Activated B cell treated with CpG ODN at 0.5 μM for 24 hours (primary cell): ENCODE data around the gene GGT5. TPM values are rescaled to one million over a fixed set of nuclear protein-coding genes. Genes with fewer than 3 reads are reported as not detected.
A peak's percentile ranks its signal among the peaks of the same experiment; 100 is the strongest.
"Not testable (repeated sequence)": the region's sequence is repeated elsewhere in the genome, so short reads cannot be mapped to it uniquely, and the experiment has no call there.

Experiments used
- ATAC-seq: fragments of 200-7000 bp; cut with Tn5 transposase; one replicate; pipeline ENCODE4 v1.10.0; 2021; ENCODE audit warnings: low read depth, mild to moderate bottlenecking, moderate library complexity
- CTCF ChIA-PET: fragments of 350-600 bp; sonication (Branson Sonifier 250); formaldehyde crosslinking; loops from one replicate; lab custom pipeline; 2021; ENCODE audit warnings: antibody characterized with exemption; lab: Charles Lee
- POLR2A ChIA-PET: fragments of 350-600 bp; sonication (Branson Sonifier 250); formaldehyde crosslinking; loops from one replicate; lab custom pipeline; 2021; ENCODE audit warnings: antibody characterized with exemption; lab: Charles Lee
- DNase-seq: peaks from one replicate; pipeline ENCODE4 v3.0.0; 2022
- H3K27ac Mint-ChIP-seq: one replicate; pipeline ENCODE4 v1.8.0; 2020; ENCODE audit warnings: mixed read lengths
- H3K27me3 Mint-ChIP-seq: one replicate; pipeline ENCODE4 v1.8.0; 2021; ENCODE audit warnings: mixed read lengths
- H3K36me3 Mint-ChIP-seq: one replicate; pipeline ENCODE4 v1.8.0; 2021; ENCODE audit warnings: low read depth, mixed read lengths
- H3K4me1 Mint-ChIP-seq: one replicate; pipeline ENCODE4 v1.8.0; 2021; ENCODE audit warnings: mixed read lengths
- H3K4me3 Mint-ChIP-seq: one replicate; pipeline ENCODE4 v1.8.0; 2020; ENCODE audit warnings: mild to moderate bottlenecking, mixed read lengths
- H3K9me3 Mint-ChIP-seq: one replicate; pipeline ENCODE4 v1.8.0; 2020; ENCODE audit warnings: mixed read lengths
- CTCF ChIP-seq: fragments of 200-600 bp; IDR thresholded peaks from one replicate; pipeline ENCODE4 v1.8.0; 2022; ENCODE audit warnings: antibody characterized with exemption, mild to moderate bottlenecking
- intact Hi-C: fragments of 100-400 bp; cut with micrococcal nuclease; formaldehyde crosslinking; loops from one replicate; pipeline ENCODE4 v1.15.1; 2024
- total RNA-seq: library from RNA; stranded (reverse); gene quantifications from 2 replicates; pipeline ENCODE4 v1.2.3, GENCODE V29; 2022

GGT5 gene
- total RNA-seq, 1 donor from 2014 or later, result not detected

- ChIA-PET CTCF (interaction anchor here (1.1 to 1.2 kb wide), 2 partner anchors 57 to 140 kb away, joined by 5 to 6 read pairs; no protein-coding TSS in a partner anchor), POLR2A (no interaction called here)
- H3K9me3 Mint-ChIP-seq, result no peaks in the 10 kb centered on the region
- H3K27ac Mint-ChIP-seq, result no peak overlapping the region
- H3K4me3 Mint-ChIP-seq, result no peak overlapping the region
- intact Hi-C loops, result loop anchor here (5.0 kb wide), 3 partner anchors 60 to 265 kb away; partner anchors contain the start of gene GSTT2
- no peaks in the 10 kb centered on the region for H3K27me3 Mint-ChIP-seq
- DNase-seq (no peak), ATAC-seq (no peak)
- H3K36me3 Mint-ChIP-seq, result no peaks in the 10 kb centered on the region
- no peak for TF ChIP-seq CTCF
- H3K4me1 Mint-ChIP-seq, result peaks cover 18% of the 10 kb centered on the region
Measured at GRCh38 chr22:24247011-24247507, 2.2 kb upstream of the GGT5 start.

- H3K27ac Mint-ChIP-seq, H3K4me3 Mint-ChIP-seq, DNase-seq, POLR2A ChIA-PET, H3K9me3 Mint-ChIP-seq, CTCF ChIA-PET, ATAC-seq, H3K36me3 Mint-ChIP-seq, H3K27me3 Mint-ChIP-seq: not testable (repeated sequence)
- intact Hi-C loops, result loop anchor here (5.0 kb wide), 3 partner anchors 59 to 264 kb away; partner anchors contain the start of gene GSTT2
- H3K4me1 Mint-ChIP-seq, result peaks cover 21% of the 10 kb centered on the region
Measured at GRCh38 chr22:24245584-24246561, 991 bp upstream of the GGT5 start.

- Mint-ChIP-seq H3K9me3 (no peaks in the 10 kb centered on the region), H3K4me3 (no peak overlapping the region), H3K36me3 (no peaks in the 10 kb centered on the region), H3K4me1 (peaks cover 21% of the 10 kb centered on the region), H3K27ac (no peak overlapping the region), H3K27me3 (no peaks in the 10 kb centered on the region)
- DNase-seq (no peak), ATAC-seq (no peak)
- ChIA-PET POLR2A (no interaction called here), CTCF (no interaction called here)
- TF ChIP-seq CTCF, result no peak
- intact Hi-C loops, result no loop called here
Measured at GRCh38 chr22:24244144-24244787, 616 bp downstream of the GGT5 start.

GRCh38 chr22:24243417-24243816, 1.5 kb downstream of the GGT5 start:
- DNase-seq, H3K27ac Mint-ChIP-seq, intact Hi-C loops, H3K36me3 Mint-ChIP-seq, H3K9me3 Mint-ChIP-seq, H3K27me3 Mint-ChIP-seq, ATAC-seq: not testable (repeated sequence)
- H3K4me1 Mint-ChIP-seq, result peaks cover 21% of the 10 kb centered on the region
- H3K4me3 Mint-ChIP-seq, result peak overlapping the region; percentile 47
- POLR2A ChIA-PET, result interaction anchor here (1.4 kb wide), 1 partner anchor 87 kb away, joined by 4 read pairs; no protein-coding TSS in a partner anchor
- CTCF ChIA-PET, result interaction anchor here (1.2 to 2.0 kb wide), 2 partner anchors 53 to 86 kb away, joined by 3 to 10 read pairs; no protein-coding TSS in a partner anchor

GRCh38 chr22:24240985-24241692, 3.7 kb downstream of the GGT5 start:
- H3K4me3 Mint-ChIP-seq, H3K36me3 Mint-ChIP-seq, intact Hi-C loops, DNase-seq, ATAC-seq, H3K27ac Mint-ChIP-seq, H3K27me3 Mint-ChIP-seq, H3K9me3 Mint-ChIP-seq: not testable (repeated sequence)
- ChIA-PET CTCF (interaction anchor here (1.1 to 2.0 kb wide), 2 partner anchors 11 to 84 kb away, joined by 5 to 10 read pairs; no protein-coding TSS in a partner anchor), POLR2A (interaction anchor here (0.6 kb wide), 1 partner anchor 360 kb away, joined by 5 read pairs; no protein-coding TSS in a partner anchor)
- peaks cover 21% of the 10 kb centered on the region for H3K4me1 Mint-ChIP-seq

- Mint-ChIP-seq H3K27me3 (no peaks in the 10 kb centered on the region), H3K9me3 (no peaks in the 10 kb centered on the region), H3K4me1 (peaks cover 21% of the 10 kb centered on the region), H3K36me3 (no peaks in the 10 kb centered on the region), H3K4me3 (no peak overlapping the region), H3K27ac (no peak overlapping the region)
- no peak for TF ChIP-seq CTCF
- DNase-seq (no peak), ATAC-seq (no peak)
- ChIA-PET POLR2A (no interaction called here), CTCF (interaction anchor here (1.1 kb wide), 1 partner anchor 10 kb away, joined by 5 read pairs; no protein-coding TSS in a partner anchor)
- intact Hi-C loops, result no loop called here
Measured at GRCh38 chr22:24240381-24240780, 4.5 kb downstream of the GGT5 start.

- intact Hi-C loops, ATAC-seq, H3K4me3 Mint-ChIP-seq, H3K36me3 Mint-ChIP-seq, CTCF ChIA-PET, H3K27me3 Mint-ChIP-seq, DNase-seq, H3K9me3 Mint-ChIP-seq, H3K27ac Mint-ChIP-seq, POLR2A ChIA-PET: not testable (repeated sequence)
- peaks cover 15% of the 10 kb centered on the region for H3K4me1 Mint-ChIP-seq
Measured at GRCh38 chr22:24238101-24238694, 6.7 kb downstream of the GGT5 start.
